Endothelial cell of umbilical vein (primary cell): ENCODE data around the gene C2CD5.

Experiments used
- CTCF ChIP-seq, 2 donors: IDR thresholded peaks; 1 replicate in 1 of 2; 2 replicates in 1 of 2; pipeline ENCODE4 v1.5.1; 2011; ENCODE audit warnings: low read length in 2 of 2, mild to moderate bottlenecking in 2 of 2, moderate library complexity in 2 of 2, control low read depth in 1 of 2, inconsistent platforms in 1 of 2, low read depth in 1 of 2; ENCODE audit not compliant: insufficient read depth in 1 of 2; ENCODE audit errors: extremely low read depth in 1 of 2
- EZH2 ChIP-seq: IDR thresholded peaks from 2 replicates; pipeline ENCODE4 v1.6.1; 2012; ENCODE audit warnings: borderline replicate concordance, low read depth, mild to moderate bottlenecking, moderate library complexity, low read length, inconsistent platforms; ENCODE audit not compliant: severe bottlenecking
- POLR2A ChIP-seq: IDR thresholded peaks from 2 replicates; pipeline ENCODE4 v1.6.1; 2012; ENCODE audit warnings: low read depth, mild to moderate bottlenecking, control low read depth, low read length

DNA sequence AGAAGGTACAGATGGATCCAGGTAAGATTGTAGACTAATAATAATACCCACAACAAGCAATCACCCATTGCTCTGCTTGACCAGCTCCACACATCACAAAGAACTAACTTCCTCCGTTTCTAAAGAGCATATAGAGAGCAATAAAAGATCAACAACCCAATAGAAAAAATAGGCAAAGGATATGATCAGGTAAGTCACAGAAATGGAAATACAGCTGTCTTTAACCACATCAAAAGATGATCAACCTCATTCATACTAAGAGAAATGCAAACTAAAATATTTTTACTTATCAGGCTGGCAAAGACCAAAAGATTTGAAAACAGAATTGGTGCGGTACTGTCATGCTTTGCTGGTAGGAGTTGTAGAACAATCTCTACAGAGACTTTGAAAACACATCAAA is 8.9 kb downstream of the C2CD5 start:
- TF ChIP-seq CTCF (IDR thresholded peaks at IDR 0.05; ENCODE audit: extremely low read depth in 1 of 2, insufficient read depth in 1 of 2, low read depth in 1 of 2, low read length in 2 of 2) (no peak), EZH2 (no peak), POLR2A (no peak)
